CD14-positive monocyte (primary cell): ENCODE results near the gene CYB561A3. TPM values are rescaled to one million over a fixed set of nuclear protein-coding genes. Genes with fewer than 3 reads are reported as not detected.

Source experiments
- DNase-seq, 3 donors: peaks; one replicate each; pipeline ENCODE4 v3.0.0-alpha.2; 2011 to 2022
- H2AFZ ChIP-seq: 2 replicates; pipeline ENCODE4 v1.6.0; 2012; ENCODE audit warnings: mild to moderate bottlenecking, low read depth, low read length, inconsistent platforms; ENCODE audit not compliant: insufficient read depth, poor library complexity, severe bottlenecking
- H3K27ac ChIP-seq, 2 donors: 1 replicate in 1 of 2; 2 replicates in 1 of 2; pipeline ENCODE4 v1.5.1; 2012 to 2013; ENCODE audit warnings: low read length in 2 of 2, control low read depth in 1 of 2, inconsistent platforms in 1 of 2, low read depth in 1 of 2, mild to moderate bottlenecking in 1 of 2
- H3K27me3 ChIP-seq, 2 donors: one replicate each; pipeline versions ENCODE4 v1.6.0 to v1.6.1; 2011 to 2013; ENCODE audit warnings: low read length in 2 of 2; ENCODE audit not compliant: control insufficient read depth in 2 of 2, insufficient read depth in 2 of 2
- H3K36me3 ChIP-seq, 2 donors: replicated peaks in 1 of 2; 1 replicate in 1 of 2; 2 replicates in 1 of 2; pipeline versions ENCODE4 v1.5.1 to v1.6.1; 2012 to 2013; ENCODE audit warnings: low read length in 2 of 2, control low read depth in 1 of 2, inconsistent platforms in 1 of 2, mild to moderate bottlenecking in 1 of 2; ENCODE audit not compliant: insufficient read depth in 2 of 2, control insufficient read depth in 1 of 2
- H3K4me1 ChIP-seq, 2 donors: 1 replicate in 1 of 2; 2 replicates in 1 of 2; pipeline versions ENCODE4 v1.5.1 to v1.6.1; 2012 to 2013; ENCODE audit warnings: low read length in 2 of 2, control low read depth in 1 of 2, inconsistent platforms in 1 of 2, mild to moderate bottlenecking in 1 of 2, moderate library complexity in 1 of 2; ENCODE audit not compliant: insufficient read depth in 2 of 2, control insufficient read depth in 1 of 2
- H3K4me2 ChIP-seq: replicated peaks from 2 replicates; pipeline ENCODE3; 2012; ENCODE audit warnings: low read length, moderate library complexity, mild to moderate bottlenecking; ENCODE audit not compliant: poor library complexity, severe bottlenecking; ENCODE audit errors: extremely low read depth
- H3K4me3 ChIP-seq, 3 experiments: fragments of 200-600 bp in 1 of 3; sonication (generic) in 1 of 3; replicated peaks in 1 of 3; 1 replicate in 2 of 3; 2 replicates in 1 of 3; pipeline ENCODE4 v1.5.1; 2011 to 2013; ENCODE audit warnings: low read length in 3 of 3, mild to moderate bottlenecking in 3 of 3, control low read depth in 2 of 3, low read depth in 2 of 3, inconsistent platforms in 1 of 3, moderate library complexity in 1 of 3
- H3K79me2 ChIP-seq: 2 replicates; pipeline ENCODE4 v1.6.0; 2012; ENCODE audit warnings: mild to moderate bottlenecking, control low read depth, inconsistent platforms, low read length, moderate library complexity; ENCODE audit not compliant: insufficient read depth
- H3K9ac ChIP-seq: 2 replicates; pipeline ENCODE4 v1.6.0; 2017; ENCODE audit warnings: low read length, mild to moderate bottlenecking; ENCODE audit not compliant: insufficient read depth, poor library complexity, severe bottlenecking
- H3K9me3 ChIP-seq, 2 donors: replicated peaks in 1 of 2; 1 replicate in 1 of 2; 2 replicates in 1 of 2; pipeline versions ENCODE4 v1.5.1 to v1.6.1; 2012 to 2013; ENCODE audit warnings: low read length in 2 of 2, control low read depth in 1 of 2; ENCODE audit not compliant: control insufficient read depth in 1 of 2, insufficient read depth in 1 of 2
- H4K20me1 ChIP-seq: 2 replicates; pipeline ENCODE4 v1.6.0; 2012; ENCODE audit warnings: mild to moderate bottlenecking, low read length, control low read depth, moderate library complexity; ENCODE audit not compliant: insufficient read depth
- H3K27ac Mint-ChIP-seq, 7 donors: one replicate each; pipeline ENCODE4 v1.8.0; 2020; ENCODE audit warnings: mild to moderate bottlenecking in 7 of 7, mixed read lengths in 7 of 7, moderate library complexity in 6 of 7, inconsistent platforms in 2 of 7
- H3K27me3 Mint-ChIP-seq, 3 donors: one replicate each; pipeline ENCODE4 v1.8.0; 2021 to 2022; ENCODE audit warnings: low read depth in 3 of 3, mild to moderate bottlenecking in 3 of 3, mixed read lengths in 3 of 3, moderate library complexity in 3 of 3, inconsistent platforms in 1 of 3
- H3K36me3 Mint-ChIP-seq, 2 donors: one replicate each; pipeline ENCODE4 v1.8.0; 2020; ENCODE audit warnings: mixed read lengths in 2 of 2, inconsistent platforms in 1 of 2, mild to moderate bottlenecking in 1 of 2
- H3K4me1 Mint-ChIP-seq: one replicate; pipeline ENCODE4 v1.8.0; 2020; ENCODE audit warnings: mild to moderate bottlenecking, mixed read lengths
- H3K4me3 Mint-ChIP-seq, 2 donors: one replicate each; pipeline ENCODE4 v1.8.0; 2020; ENCODE audit warnings: mild to moderate bottlenecking in 2 of 2, mixed read lengths in 2 of 2, moderate library complexity in 1 of 2
- H3K9me3 Mint-ChIP-seq, 7 donors: one replicate each; pipeline ENCODE4 v1.8.0; 2020 to 2022; ENCODE audit warnings: mixed read lengths in 7 of 7, mild to moderate bottlenecking in 6 of 7, moderate library complexity in 6 of 7, inconsistent platforms in 2 of 7
- WGBS: methylation state at CpG from one replicate; pipeline ENCODE4 v1.1.5; 2013; ENCODE audit warnings: missing lambda C conversion rate; ENCODE audit not compliant: insufficient coverage; 5-methylcytosine and 5-hydroxymethylcytosine counted together
- intact Hi-C, 2 donors: fragments of 100-400 bp; cut with micrococcal nuclease; formaldehyde crosslinking; loops; one replicate each; pipeline versions ENCODE4 v1.15.0 to v1.15.1; 2023
- polyA plus RNA-seq, 3 donors: library from polyadenylated mRNA; depleted of rRNA in 1 of 3; unstranded in 2 of 3; stranded (reverse) in 1 of 3; fragments of 300-500 nt in 2 of 3; fragments of >200 nt in 1 of 3; fragmentation: Illumina TruSeq in 2 of 3; gene quantifications; 1 replicate in 2 of 3; 2 replicates in 1 of 3; pipeline ENCODE4 v1.2.3, GENCODE V29; 2012 to 2021
- TF ChIP-seq, protein P1 (sequence below): fragments of 200-600 bp; IDR thresholded peaks from one replicate; pipeline ENCODE4 v1.8.0; 2022; ENCODE audit warnings: antibody characterized with exemption, mild to moderate bottlenecking

CYB561A3 gene
- polyA plus RNA-seq, 3 donors: 79.7 to 112 (median 112) TPM

DNA sequence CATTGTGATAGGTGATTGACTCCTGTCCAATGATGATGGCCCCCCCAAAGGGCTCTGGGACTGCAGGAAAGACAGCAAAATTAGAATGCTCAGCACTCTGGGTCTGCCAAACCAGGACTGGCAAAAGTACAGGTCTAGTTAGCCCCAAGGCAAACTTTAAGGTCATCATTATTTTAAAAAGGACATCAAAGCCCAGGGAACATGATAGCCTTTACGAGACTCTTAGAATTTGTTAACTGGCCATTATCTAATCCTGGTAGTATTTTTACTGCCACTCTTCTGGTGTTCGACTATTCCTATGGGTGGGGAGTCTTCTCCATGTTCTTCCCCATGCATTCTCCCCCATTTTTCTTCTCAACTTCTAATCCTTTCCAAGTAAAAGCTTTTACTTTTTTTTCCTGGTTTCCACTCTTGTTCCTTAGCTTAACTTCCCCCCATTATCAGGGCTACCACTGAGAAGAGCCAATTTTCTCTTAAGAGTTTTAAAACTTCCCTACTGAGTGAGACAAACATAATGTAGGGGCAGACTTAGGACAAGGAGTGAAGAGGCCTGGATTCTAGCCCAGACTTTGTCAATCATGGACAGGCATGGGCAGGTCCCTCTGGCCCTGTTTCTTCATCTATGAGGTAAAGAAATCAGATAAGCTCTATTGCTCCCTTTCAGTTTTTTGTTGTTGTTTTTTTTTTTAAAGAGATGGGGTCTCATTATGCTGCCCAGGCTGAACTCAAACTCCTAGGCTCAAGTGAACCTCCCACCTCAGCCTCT lies 35.9 kb downstream of the CYB561A3 start:
- peaks cover 86 to 99% of the 10 kb centered on the region in 2 donors for H3K36me3 ChIP-seq
- H3K79me2 ChIP-seq: peaks cover 48% of the 10 kb centered on the region
- no peak overlapping the region for H3K27ac Mint-ChIP-seq
- no peaks in the 10 kb centered on the region for H3K27me3 ChIP-seq
- no peaks in the 10 kb centered on the region for H3K4me1 Mint-ChIP-seq
- intact Hi-C loops: no loop called here
- no peaks in the 10 kb centered on the region for H3K9me3 ChIP-seq
- H3K4me1 ChIP-seq: no peaks in the 10 kb centered on the region
- no peak overlapping the region for H3K9ac ChIP-seq
- TF ChIP-seq, protein P1, sequence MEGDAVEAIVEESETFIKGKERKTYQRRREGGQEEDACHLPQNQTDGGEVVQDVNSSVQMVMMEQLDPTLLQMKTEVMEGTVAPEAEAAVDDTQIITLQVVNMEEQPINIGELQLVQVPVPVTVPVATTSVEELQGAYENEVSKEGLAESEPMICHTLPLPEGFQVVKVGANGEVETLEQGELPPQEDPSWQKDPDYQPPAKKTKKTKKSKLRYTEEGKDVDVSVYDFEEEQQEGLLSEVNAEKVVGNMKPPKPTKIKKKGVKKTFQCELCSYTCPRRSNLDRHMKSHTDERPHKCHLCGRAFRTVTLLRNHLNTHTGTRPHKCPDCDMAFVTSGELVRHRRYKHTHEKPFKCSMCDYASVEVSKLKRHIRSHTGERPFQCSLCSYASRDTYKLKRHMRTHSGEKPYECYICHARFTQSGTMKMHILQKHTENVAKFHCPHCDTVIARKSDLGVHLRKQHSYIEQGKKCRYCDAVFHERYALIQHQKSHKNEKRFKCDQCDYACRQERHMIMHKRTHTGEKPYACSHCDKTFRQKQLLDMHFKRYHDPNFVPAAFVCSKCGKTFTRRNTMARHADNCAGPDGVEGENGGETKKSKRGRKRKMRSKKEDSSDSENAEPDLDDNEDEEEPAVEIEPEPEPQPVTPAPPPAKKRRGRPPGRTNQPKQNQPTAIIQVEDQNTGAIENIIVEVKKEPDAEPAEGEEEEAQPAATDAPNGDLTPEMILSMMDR: no peak
- DNase-seq: no peak
- peaks cover 83 to 98% of the 10 kb centered on the region in 2 donors for H3K36me3 Mint-ChIP-seq
- H2AFZ ChIP-seq: no peak overlapping the region
- H3K27me3 Mint-ChIP-seq: no peaks in the 10 kb centered on the region
- no peaks in the 10 kb centered on the region for H3K9me3 Mint-ChIP-seq
- H3K4me3 Mint-ChIP-seq: no peak overlapping the region
- H3K4me3 ChIP-seq: no peak overlapping the region
- H3K4me2 ChIP-seq: no peak overlapping the region
- no peak overlapping the region for H3K27ac ChIP-seq
- H4K20me1 ChIP-seq: peaks cover 32% of the 10 kb centered on the region
- no CpG with 5 or more reads among the region's 2 CpGs for WGBS

DNA sequence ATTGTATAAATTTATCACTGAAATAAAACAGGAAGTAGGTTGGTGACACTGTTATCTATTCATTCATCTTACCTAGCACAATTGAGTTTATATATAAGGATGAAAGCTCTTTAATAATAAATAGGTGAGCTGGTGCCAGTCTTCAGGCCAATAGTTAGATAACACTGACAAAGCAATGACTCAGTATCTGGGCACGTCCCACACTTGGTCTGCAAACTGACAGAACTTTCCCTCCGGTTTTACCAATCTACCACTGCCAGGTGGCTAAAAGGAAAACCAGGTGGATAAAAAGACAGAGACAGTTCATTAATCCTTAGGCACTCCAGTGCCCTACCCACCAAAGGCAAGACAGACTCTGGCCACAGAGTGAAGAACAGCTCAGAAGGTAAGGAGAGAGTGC lies 46.4 kb downstream of the CYB561A3 start:
- H3K79me2 ChIP-seq: no peaks in the 10 kb centered on the region
- H3K9me3 ChIP-seq: no peaks in the 10 kb centered on the region
- H3K36me3 ChIP-seq: peaks cover 84 to 93% of the 10 kb centered on the region in 2 donors
- no peak overlapping the region for H3K27ac ChIP-seq
- TF ChIP-seq, protein P1: no peak
- intact Hi-C loops: no loop called here
- no peaks in the 10 kb centered on the region for H3K27me3 ChIP-seq
- Mint-ChIP-seq H3K4me1 (no peaks in the 10 kb centered on the region), H3K27me3 (no peaks in the 10 kb centered on the region), H3K4me3 (no peak overlapping the region), H3K27ac (peak overlapping the region in 1 of 7 donors; percentile 18), H3K9me3 (no peaks in the 10 kb centered on the region), H3K36me3 (peaks cover 44 to 71% of the 10 kb centered on the region in 2 donors)
- H2AFZ ChIP-seq: no peak overlapping the region
- H3K4me3 ChIP-seq: no peak overlapping the region
- no peak for DNase-seq
- H4K20me1 ChIP-seq: no peaks in the 10 kb centered on the region
- H3K4me2 ChIP-seq: no peak overlapping the region
- H3K9ac ChIP-seq: no peak overlapping the region
- no peaks in the 10 kb centered on the region for H3K4me1 ChIP-seq
- no CpG with 5 or more reads among the region's 2 CpGs for WGBS
